CD4-positive, alpha-beta T cell treated with Interleukin-21 for 1 hour (primary cell): ENCODE data around the gene AGBL4.

Experiments used
- DNase-seq: peaks from one replicate; pipeline ENCODE4 v3.0.0-alpha.2; 2020

The AGBL4 gene

DNA sequence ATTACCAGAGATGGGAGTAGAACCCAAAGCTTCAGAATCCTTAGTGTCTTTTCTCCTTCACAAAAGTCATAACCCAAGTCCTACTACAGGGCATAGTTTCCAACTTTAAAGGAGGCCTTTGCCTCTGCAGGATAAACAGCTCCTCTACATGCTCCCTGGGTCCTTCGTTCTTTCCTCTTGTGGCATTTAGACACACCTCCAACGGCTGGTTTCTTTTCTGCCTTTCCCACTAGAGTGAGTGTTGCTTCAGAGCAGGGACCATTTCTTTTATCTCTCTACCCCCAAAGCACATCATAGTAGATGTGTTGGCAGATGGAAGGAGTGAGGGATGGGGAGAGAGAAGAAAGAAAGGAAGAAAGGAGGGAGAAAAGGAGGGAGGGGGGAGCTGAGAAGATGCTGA is 1407.0 kb downstream of the AGBL4 start:
- DNase-seq, result no peak

DNA sequence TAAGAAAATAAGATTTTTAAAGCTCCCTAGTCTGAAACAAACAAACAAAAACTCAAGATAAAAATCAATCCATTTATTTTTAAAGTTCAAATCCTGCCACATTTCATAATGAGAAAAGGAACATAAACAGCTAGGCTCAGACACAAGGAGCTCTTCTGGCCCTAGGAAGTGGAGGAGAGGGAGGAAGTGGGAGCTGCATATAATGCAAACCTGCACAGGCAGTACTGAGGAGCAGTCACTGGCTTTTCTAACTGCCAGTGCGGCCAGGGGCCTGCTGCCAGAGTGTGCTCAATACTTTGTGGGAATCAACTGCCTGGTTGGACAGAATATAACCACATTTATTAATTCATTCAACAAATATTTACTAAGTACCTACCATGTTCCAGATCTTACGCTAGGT is 1411.9 kb downstream of the AGBL4 start:
- DNase-seq, result no peak

DNA sequence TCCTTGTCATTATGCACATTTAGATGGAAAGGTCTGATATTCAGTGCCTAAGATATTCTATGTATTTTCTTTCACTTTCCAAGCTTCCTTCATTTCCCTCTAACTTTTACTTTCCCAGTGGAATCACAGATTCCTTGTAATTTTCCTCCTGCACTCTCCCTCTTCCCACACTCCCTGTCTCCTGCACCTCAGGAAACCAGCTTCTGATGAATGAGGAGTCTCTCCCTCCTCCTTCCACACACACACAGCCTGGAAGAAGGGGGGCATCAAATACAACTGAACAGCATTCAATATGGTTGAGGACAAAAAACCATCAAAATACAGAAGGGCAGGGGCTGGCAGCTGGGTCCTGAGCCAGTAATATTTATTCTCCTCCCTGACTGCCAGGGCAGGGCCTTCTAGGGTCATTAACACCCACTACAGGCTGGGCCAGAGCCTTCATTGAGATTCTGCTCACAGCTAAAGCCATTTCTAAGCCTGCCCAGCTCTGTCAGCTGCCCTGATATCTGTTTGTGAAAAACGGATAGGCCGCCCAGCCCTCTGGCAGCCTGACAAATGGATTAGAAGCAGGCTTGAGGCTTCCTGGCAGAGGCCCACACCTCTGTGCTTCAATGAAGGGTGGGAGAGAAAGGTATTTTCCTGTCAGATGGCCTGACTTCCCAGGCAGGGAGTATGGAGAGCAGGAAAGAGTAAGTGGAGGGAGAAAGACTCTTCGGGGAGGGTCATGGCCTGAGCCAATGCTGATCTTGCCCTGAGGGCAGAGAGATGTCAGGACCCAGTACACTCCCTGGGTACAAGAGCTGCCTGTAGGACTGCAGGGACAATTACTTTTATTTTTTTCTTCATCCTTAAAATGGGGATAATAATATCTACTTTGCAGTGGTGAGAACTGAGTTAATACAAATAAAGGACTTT is 1412.9 kb downstream of the AGBL4 start:
- DNase-seq, result no peak

DNA sequence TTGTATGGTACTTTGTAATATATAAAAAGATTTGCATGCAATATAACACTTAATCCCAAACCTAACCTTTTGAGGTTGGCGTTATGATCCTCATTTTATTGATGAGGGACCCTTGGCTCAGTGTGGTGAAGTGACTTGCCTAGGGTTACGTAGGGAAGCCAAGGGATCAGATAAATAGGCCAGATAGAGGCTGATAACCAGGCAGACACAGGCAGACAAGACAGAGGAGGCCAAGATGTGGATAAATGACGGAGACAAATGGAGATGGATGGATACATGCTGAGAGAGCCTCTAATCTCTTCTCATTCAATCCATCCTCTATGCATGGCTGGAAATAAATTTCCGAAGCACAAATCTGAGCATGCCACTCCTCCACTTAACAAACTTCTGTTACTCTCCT is 1414.9 kb downstream of the AGBL4 start:
- no peak for DNase-seq

DNA sequence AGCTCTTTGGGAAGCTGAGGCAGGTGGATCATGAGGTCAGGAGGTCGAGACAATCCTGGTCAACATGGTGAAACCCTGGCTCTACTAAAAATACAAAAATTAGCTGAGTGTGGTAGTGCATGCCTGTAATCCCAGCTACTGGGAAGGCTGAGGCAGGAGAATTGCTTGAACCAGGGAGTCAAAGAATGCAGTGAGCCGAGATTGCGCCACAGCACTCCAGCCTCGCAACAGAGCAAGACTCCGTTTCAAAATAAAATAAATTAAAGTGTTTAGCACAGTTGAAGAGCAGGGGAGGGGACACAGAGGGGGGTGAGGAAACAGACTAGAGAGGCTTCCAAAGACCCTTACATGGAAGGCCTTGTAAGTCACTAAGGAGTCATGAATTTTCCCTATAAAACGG is 1420.5 kb downstream of the AGBL4 start:
- DNase-seq, result no peak

DNA sequence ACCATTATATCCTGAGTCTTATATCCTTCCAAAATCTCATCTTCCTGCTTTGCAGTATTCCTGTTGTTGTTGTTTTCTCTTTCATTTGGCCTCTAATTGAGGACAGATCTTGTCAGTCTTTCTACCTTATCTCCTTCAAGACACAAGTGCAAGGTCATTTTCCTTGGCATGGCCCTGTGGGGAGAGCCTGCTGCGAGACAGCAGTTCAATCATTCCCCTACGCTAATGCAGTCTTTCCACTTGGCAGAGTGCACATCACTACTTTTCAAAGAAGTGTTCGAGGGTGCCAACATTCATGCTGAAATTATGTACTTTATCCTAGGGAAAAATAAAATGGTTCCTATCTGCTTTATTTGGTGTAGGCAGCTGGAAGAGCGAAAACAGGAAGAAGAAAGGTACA is 1421.4 kb downstream of the AGBL4 start:
- DNase-seq, result no peak

DNA sequence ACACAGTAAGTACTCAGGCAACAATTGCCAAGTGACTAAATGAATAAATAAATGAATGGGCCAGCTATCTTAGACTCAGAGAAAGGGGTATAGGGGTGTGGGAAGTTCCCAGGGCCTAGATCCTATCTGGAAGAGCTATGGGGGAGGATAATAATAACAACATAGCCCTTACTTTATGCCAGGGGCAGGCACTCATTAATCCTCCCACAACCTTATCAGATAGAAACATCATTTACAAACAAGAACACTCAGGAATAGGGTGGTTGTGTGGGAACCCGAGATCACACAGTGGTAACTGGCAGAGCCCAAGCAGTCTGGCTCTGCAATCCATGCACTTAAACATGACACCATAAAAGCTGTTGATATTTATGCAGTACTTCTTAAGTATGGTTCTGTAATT is 1423.6 kb downstream of the AGBL4 start:
- no peak for DNase-seq

DNA sequence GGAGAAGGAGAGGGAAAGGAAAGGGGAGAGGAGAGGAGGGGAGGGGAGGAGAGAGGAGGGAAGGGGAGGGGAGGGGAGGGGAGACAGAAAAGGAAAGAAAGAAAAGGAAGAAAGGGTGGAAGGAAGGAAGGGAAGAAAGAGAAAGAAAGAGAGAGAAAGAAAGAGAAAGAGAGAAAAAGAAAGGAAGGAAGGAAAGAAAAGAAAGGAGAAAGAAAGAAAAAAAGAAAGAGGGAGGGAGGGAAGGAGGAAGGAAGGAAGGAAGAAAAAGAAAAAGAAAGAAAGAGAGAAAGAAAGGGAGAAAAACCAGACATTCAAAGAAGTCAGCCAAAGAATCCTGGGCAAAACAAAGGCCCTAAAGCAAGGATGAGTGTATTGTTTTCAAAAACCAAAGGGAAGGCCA is 1426.1 kb downstream of the AGBL4 start:
- no peak for DNase-seq

DNA sequence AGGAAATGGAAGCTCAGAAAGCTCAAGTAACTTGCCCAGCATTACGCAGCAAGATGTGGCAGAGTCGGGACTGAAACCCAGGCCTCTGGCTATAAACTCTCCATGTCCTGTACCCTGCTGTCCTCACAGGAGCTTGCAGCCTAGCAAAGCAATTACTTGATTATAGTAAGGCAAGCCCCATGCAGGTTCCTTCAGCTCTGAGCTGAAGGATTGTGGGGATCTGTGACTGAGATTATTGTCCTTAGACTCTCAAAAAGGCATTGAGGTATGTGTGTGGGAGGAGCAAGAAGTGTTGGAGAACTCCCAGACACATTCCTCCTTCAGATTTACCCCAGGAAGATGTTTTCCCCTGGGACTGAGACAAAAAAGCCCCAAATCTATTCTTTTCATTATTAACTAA is 1427.7 kb downstream of the AGBL4 start:
- no peak for DNase-seq

DNA sequence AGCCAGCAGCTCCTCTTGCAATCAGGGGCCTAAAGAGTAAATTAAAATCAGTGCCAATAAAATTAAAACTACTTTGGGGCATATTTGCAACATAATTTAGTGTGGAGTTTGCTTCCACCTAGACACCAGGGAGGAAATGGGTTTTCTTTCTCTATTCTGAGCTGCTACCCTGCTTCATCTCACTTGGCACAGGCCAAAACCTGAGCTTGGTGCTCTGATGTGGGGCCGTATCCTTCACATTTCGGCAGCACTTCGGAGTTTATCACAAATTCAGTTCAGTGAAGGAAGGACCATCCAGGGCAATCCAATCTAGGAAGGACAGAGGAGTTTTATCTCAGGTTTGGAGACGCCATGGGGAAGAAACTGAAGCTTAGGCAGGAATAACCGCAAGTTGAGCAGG is 1428.1 kb downstream of the AGBL4 start:
- no peak for DNase-seq

DNA sequence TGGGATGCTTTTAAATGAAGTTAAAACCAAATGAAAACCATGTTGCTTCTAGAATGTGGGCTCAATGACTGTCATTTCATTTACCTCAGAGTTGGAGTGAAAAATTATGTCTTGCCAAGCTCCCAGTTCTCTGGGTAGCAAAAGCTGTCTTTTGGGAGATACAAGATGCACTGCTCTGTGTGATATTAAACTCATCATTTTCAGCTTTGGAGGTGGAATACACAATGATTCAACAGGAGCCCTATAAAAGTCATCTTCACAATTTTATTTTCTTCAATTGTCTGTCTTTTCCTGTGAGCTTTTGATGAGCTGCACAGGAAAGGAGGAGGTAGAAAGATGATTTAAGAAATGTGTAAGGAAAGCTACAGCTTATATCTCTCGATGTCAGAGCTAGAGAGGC is 1431.4 kb downstream of the AGBL4 start:
- no peak for DNase-seq

DNA sequence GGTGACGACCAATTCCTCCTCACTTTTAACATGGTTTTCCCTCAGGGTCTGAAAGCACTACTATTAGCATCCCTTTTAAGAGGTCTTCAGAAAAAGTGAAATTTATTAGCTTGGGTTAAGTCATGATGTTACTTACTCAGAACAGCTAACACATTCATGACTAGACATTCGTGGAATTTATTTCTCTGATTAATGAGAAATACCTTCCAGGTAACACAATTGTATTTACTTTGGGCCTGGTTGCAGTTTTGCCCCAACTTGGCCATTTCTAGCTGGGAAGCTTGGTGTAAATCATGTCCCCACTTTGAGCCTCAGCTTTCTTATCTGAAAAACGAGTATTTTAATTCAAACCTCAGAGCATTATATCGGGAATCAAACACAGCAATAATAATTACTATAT is 1432.6 kb downstream of the AGBL4 start:
- DNase-seq, result no peak

DNA sequence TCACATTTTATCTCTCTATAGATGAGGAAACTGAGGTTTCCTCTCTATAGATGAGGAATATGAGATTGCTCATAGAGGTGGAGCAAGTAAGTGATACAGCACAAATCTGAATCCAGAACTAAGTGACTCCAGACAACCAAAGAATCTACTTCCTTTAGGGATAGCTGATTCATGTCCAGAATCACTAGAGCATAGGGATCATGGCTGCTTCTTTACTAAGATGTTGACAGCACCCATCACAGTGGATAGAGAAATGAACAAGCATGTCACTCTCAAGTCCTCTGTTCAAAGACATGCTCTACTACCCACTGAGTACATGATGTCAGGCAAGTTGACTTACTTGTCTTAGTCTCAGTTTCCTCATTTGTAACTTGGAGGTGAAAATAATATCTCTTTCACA is 1435.7 kb downstream of the AGBL4 start:
- no peak for DNase-seq

DNA sequence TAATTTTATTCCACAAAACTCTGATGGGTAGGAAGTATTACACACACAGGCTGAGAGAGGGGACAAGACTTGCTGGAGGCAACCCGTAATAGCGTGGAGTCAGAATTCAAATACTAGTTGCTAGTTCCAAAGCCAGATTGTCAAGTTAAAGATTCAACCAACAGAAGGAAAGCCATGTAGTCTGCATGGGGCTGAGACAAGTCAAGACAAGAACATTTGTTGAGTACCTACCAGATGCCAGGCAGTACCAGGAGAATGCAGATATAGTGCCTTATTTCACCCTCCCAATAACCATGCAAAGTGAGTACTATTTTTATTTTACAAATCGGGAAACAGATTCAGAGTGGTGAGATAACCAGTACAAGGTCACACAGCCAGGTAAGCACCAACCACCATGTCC is 1441.3 kb downstream of the AGBL4 start:
- DNase-seq, result no peak

DNA sequence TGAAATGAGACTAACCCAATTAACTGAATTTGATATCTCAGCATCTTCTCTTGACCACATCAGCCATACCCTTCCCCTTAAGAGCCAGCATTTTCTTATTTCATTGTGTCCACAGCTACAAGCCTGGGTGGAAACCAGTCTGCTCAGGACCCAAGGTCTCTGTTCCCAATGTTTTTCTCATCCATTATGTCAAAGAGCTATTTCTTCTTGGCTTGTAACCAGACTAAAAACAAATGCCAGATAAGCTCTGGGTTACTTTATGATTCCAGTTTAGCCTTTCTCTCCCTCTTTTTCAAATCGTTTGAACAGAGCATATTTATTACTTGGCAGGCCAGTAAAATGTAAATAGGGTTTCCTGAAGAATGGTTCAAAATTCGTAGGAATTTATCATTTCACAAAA is 1442.5 kb downstream of the AGBL4 start:
- no peak for DNase-seq

DNA sequence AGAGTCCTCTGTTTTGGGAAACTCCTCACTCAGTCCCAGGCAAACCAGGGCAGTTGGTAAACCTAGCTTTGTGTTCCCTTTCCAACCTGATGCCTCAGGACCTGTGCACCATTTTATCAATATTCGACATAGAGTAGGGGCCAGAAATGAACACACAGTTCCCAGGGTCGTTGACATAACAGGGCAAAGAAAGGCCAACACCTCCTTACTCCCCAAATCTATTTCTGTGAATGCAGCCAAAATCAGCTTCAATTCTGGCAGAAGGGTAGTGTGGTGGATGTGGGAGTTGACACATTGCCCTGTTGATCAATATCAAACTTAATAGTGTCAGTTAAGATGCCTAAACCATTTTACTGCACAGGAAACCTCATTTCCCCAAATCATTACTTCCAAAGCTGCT is 1447.2 kb downstream of the AGBL4 start:
- DNase-seq, result no peak

DNA sequence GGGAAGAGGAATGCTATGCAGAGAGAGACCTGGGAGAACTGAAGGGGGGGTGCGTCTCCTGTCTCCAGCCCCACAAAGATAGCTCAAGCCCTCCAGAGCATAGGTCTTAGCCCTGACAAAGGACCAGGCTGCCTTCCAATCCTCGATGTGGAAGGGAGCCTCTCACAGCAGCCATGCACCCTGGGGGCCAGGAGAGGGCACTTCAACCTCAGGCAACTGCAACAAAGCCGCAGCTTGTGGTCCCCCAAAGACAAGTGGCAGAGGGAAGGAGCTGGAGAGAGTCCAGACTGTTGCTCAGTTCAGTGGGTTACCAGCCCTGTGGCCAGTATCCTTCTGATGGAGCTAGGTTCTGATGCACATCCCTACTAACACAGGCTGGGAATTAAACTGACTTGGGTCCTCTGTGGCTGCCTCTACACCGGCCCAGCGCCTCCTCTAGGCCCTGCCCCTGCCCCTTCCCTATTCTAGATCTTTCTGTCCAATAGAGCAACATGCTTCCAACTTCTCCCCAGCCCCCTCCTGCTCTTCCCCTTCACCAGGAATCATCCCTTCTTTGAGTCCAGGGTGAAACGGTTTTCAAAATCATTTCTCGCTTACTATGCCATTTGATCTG is 1451.0 kb downstream of the AGBL4 start:
- no peak for DNase-seq

DNA sequence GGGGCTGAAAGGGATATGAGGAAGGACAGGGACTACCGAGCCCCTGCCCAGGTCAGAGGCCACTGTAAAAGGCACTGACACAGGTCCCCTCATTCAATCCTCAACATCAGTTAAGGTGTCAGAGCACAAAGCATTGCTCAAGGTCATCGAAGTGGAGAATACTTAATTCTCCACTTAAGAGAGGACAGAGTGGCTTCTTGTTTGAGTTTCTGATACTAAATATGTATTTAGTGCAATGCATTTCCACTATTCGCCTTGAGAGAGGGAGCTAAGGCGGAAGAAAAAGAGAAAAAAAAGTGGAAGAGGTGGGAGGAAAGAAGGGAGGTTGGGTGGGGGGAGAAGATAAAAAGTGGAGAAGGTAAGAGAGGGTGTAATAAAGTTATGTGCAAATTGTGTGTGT is 1451.6 kb downstream of the AGBL4 start:
- no peak for DNase-seq

DNA sequence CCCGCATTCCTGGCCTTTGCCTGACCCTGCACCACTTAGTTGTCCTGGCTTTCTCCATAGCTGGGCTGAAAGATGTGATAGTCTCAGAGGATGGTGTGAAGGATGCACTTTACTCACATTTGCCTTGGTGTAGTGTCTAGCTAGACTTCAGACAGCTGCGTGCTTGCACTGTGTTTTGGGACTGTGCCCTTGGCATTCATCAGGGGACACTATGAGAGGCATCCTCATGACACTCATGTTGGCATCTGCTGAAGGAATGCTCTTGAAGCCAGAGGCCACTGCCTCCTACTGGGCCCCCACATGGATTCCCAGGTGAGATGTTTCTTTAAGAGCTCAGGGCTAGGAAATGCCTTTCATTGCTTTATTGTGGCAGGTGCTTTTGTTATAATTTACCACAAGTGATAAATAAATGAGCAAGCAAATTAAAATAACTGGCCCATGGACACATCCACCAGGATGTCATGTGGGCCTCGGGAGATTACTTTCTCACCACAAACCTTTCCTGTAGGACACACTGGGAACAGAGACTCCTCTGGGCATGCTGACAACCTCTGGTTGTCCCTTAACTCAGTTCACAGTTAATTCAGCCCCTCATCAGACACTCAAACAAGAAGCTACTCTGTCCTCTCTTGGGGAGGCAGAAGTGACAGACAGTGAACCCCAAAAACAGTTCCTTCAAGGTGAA is 1452.3 kb downstream of the AGBL4 start:
- no peak for DNase-seq

DNA sequence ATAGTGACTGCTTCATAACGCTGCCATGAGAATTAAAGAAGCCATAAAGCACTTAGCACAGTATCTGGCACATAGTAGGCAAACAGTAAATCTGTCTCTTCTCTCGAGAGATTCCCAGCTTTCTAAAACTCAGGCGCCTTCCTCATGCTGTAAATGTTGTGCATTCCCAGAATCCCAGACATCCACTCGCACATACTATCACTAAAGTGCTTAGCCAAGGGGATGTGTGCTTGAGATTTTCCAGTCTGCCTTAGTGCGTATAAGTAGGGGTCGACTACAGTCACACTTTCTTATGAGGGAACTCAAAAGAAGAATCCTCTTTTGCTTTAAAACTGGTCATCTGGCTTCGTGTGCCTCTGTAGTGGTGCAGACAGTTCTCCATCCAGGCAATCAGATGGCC is 1453.2 kb downstream of the AGBL4 start:
- no peak for DNase-seq

DNA sequence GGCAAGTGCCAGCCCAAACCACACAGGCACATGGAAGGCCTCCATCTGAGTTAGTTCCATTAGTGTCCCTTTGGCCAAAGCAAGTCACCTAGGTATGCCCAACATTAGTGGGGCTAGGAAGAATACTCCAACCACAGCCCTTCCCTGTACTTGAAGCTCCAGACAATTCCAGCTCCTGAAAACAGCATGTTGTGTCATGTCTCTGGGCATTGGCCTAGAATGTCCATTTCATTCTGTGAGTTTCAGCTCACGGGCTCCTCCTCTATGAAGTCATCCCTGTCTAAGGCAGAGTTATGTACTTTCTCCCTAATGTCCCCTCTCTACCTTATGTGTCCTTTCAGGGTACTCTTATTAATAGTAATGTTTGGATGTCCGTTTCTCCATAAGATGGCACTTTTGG is 1455.3 kb downstream of the AGBL4 start:
- DNase-seq, result no peak

DNA sequence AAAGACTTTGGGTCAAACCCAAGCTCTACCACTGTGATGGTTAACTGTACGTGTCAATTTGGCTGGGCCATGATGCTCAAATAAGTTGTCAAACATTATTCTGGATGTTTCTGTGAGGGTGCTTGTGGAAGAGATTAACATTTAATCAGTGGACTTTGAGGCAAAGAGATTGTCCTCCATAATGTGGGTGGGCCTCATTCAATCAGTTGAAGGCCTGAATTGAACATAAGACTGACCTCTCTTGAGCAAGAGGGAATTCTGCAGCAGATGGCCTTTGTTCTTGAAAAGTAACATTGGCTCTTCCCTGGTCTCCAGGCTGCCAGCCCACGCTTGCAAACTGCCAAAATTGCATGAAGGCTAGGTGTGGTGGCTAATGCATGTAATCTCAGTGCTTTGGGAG is 1457.3 kb downstream of the AGBL4 start:
- DNase-seq, result no peak

DNA sequence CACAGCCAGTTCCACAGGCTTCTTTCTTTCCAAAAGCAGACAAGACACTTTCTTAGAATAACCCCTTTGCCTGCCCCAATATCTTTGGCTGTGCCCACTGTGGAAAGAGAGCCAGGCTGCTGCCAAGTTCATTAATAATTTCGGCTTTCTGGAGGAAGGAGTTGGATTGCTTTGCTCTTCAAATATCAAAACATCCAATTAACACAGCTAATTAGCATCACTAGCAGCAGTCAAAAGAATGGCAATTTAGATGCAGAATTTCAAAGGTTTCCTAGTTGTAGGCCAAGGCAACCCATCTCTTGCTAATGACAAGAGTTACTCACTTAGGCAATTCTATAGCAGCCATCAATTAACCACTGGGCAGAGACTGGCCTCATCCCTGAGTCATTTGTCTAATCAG is 1460.7 kb downstream of the AGBL4 start:
- no peak for DNase-seq

DNA sequence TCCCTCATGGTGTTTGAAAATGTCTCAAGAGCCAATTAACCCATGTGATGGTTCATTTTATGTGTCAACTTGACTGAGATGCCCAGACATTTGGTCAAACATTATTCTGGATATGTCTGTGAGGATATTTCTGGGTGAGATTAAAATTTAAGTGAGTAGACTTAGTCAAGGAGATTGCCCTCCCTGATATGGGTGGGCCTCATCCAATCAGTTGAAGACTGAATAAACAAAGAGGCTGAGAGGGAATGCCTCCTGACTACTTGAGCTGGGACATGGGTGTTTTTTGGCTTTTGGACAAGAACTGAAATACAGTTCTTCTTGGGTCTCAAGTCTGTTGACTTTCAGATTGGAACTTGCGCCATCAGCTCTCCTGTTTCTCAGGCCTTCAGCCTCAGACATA is 1462.3 kb downstream of the AGBL4 start:
- no peak for DNase-seq
